ENCODE results near the gene LRRK1.

Gene LRRK1

DNA sequence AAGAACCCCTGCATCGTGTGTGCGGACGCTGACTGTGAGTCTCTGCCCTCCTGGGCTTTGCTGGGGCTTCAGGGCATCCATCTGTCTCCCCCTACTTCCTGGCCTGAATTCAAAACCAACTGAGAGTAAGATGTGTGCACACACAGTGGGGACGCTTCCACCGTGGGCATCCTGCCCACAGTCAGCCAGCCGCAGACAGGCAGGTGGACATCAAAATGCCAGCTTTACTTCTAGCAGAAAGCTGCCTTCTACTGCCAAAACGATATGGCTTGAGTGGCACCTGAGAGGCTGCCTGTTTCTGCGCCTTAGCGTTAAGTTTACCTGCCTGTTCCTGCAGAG, 21.0 kb upstream of the LRRK1 start:
- TF ChIP-seq, protein P1, sequence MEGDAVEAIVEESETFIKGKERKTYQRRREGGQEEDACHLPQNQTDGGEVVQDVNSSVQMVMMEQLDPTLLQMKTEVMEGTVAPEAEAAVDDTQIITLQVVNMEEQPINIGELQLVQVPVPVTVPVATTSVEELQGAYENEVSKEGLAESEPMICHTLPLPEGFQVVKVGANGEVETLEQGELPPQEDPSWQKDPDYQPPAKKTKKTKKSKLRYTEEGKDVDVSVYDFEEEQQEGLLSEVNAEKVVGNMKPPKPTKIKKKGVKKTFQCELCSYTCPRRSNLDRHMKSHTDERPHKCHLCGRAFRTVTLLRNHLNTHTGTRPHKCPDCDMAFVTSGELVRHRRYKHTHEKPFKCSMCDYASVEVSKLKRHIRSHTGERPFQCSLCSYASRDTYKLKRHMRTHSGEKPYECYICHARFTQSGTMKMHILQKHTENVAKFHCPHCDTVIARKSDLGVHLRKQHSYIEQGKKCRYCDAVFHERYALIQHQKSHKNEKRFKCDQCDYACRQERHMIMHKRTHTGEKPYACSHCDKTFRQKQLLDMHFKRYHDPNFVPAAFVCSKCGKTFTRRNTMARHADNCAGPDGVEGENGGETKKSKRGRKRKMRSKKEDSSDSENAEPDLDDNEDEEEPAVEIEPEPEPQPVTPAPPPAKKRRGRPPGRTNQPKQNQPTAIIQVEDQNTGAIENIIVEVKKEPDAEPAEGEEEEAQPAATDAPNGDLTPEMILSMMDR (IDR thresholded peaks at IDR 0.05; ENCODE audit: low read depth, low read length, missing control alignments) = no peak
- no peak for DNase-seq (ENCODE audit: low read depth)

DNA sequence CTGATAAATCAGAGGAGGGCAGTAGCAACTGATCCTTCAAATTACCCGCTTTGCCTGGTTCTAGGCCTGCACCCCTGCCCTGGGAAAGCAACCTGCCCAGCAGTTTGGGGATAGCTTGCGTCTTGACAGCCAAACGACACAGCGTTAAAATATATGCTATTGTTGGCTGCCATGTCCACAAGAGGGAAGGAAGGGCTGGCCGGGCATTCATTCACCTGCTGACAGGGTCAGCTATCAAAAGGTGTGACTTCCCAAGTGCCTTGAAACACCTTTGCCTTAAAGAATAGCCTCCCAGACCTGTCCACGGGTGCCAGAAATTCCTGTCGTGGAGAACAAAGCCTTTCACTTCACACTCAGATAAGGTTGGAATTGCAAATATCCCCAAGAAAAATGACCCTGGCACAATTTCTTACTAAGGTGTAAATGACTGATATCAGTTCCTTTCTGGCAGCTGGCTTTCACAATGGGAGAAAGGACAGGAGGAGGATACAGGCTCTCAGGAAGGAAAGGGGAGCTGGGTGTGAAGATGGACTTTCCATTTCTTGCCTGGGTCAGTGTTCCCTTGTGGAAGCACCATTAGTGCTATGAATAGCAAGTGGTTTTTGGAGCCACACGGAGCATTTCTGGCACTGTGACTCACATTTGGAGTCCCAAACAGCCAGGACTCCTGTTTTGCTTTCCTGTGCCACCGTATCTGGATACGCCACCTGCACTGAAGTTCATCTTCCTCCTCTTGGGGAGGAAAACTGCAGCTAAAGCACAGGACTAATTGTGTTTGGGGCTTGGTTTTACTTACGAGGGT, 20.3 kb upstream of the LRRK1 start:
- H3K4me3 ChIP-seq (ENCODE audit: low read depth, low read length) = no peak overlapping the region
- no peak for DNase-seq (ENCODE audit: low read depth)
- TF ChIP-seq, protein P1 (IDR thresholded peaks at IDR 0.05; ENCODE audit: low read depth, low read length, missing control alignments) = no peak

More for the DNA sequence above, 21.0 kb upstream of the LRRK1 start:
- no peak overlapping the region for H3K4me3 ChIP-seq (ENCODE audit: low read depth, low read length)

DNA sequence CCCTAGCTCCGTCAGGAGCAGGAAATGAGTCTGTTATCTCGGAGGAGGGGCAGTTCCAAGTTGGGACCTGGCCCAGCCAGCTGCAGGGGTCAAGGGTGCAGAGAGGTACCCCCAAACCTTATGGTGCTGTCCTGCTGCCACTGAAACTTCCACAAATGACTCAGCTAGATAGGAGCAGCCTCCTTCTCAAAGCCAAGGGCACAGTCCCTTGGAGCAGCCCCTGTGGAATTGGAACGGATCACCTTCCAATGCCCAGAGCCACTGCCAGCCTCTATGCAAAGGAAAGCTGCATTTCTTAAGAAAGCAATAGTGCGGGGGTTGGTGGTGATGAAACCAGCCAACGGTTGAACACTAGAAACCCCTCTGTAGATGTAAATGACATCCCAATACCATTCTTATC, 19.6 kb upstream of the LRRK1 start:
- no peak overlapping the region for H3K4me3 ChIP-seq (ENCODE audit: low read depth, low read length)
- DNase-seq (ENCODE audit: low read depth) = no peak
- TF ChIP-seq, protein P1 (IDR thresholded peaks at IDR 0.05; ENCODE audit: low read depth, low read length, missing control alignments) = no peak

DNA sequence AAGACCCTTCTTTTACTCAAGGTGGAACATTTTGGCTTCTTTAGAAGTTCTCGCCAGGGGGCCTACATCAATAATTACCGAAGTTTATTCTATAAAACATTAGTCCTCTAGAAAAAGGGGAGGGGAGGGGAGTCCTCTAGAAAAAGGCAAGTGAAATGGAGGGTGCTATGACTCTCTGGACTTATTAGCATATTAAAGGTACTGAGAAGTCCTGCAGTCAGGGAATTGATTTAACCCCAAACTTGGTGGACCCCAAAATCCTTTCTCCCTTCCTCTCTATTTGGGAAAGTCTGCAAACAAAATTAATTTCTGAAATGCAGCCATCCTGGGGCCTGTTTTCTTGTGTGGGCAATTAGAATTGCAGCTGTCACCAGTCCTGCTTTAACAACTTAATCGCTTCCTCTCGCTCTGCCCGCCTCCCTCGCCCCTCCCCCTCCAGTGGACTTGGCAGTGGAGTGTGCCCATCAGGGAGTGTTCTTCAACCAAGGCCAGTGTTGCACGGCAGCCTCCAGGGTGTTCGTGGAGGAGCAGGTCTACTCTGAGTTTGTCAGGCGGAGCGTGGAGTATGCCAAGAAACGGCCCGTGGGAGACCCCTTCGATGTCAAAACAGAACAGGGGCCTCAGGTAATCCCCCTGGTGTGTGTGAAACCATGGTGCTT, 18.9 kb upstream of the LRRK1 start:
- TF ChIP-seq, protein P1 (IDR thresholded peaks at IDR 0.05; ENCODE audit: low read depth, low read length, missing control alignments) = no peak
- H3K4me3 ChIP-seq (ENCODE audit: low read depth, low read length) = no peak overlapping the region
- DNase-seq (ENCODE audit: low read depth) = no peak

DNA sequence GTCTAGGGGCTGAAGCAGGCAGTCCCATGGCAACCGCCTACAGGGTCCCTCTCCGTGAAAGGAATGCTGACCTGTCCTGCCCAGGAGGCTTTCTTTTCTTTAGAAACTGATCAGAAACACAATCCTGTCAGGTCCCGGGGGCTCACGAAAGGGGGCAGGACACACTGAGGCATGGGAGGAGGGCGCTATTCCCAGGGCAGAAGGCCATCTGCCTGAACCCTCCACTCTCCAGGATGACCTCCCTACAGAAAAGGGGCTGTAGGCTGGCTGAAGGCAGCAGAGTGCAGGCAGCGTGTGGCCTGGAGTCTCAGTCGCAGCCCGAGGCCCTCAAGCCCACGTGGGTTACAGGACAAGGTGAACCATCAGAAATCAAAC, 18.4 kb upstream of the LRRK1 start:
- TF ChIP-seq, protein P1 (IDR thresholded peaks at IDR 0.05; ENCODE audit: low read depth, low read length, missing control alignments) = no peak
- H3K4me3 ChIP-seq (ENCODE audit: low read depth, low read length) = no peak overlapping the region
- no peak for DNase-seq (ENCODE audit: low read depth)

DNA sequence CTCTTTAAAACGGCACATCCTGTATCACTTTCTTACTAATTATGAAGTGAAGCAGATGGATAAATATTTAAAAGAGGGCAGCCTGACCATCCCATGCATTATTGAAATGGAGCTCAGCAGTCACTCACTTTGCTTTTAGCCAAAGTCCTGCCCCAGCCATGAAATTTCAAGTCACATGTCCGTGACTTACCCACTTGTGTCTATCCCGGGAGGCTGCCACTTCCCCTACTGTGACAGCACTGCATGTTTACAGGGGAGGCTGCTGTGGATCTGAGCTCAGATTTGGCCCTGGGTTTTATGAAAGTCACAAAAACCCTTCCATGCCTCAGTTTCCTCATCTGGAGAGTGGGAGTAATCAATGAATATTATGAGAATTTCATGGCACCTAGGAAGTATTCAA, 17.9 kb upstream of the LRRK1 start:
- TF ChIP-seq, protein P1 (IDR thresholded peaks at IDR 0.05; ENCODE audit: low read depth, low read length, missing control alignments) = no peak
- no peak for DNase-seq (ENCODE audit: low read depth)
- no peak overlapping the region for H3K4me3 ChIP-seq (ENCODE audit: low read depth, low read length)

Measured in GM12864 (cell line).